ENCODE results near the gene UBE4B. TPM values are rescaled to one million over a fixed set of nuclear protein-coding genes. Genes with fewer than 3 reads are reported as not detected.

The UBE4B gene
- total and polyA plus RNA-seq, 2 donors (not counting 1 experiment from before 2014, with no cell fraction given) = 21.7 to 57.5 TPM

GRCh38 chr1:10056599-10056987 is 23.8 kb downstream of the UBE4B start:
- no peak overlapping the region for H3K27ac ChIP-seq (ENCODE audit: low read length in 2 of 2)
- intact Hi-C loops (cut with micrococcal nuclease) = no loop called here
- Mint-ChIP-seq H3K4me3 (no peak overlapping the region), H3K4me1 (peaks cover 4% of the 10 kb centered on the region), H3K27me3 (no peaks in the 10 kb centered on the region), H3K9me3 (ENCODE audit: insufficient read depth) (no peaks in the 10 kb centered on the region), H3K27ac (no peak overlapping the region)
- no peak overlapping the region for H3K4me2 ChIP-seq (replicated peaks; ENCODE audit: low read depth, low read length, poor library complexity, severe bottlenecking)
- peaks cover 0 to 18% of the 10 kb centered on the region in 2 experiments for H3K36me3 ChIP-seq (replicated peaks in 1 of 2; ENCODE audit: control extremely low read depth in 1 of 2, control insufficient read depth in 1 of 2, extremely low read depth in 1 of 2, insufficient read depth in 2 of 2, low read length in 1 of 2)
- H3K9me3 ChIP-seq (ENCODE audit: control extremely low read depth in 1 of 3, control insufficient read depth in 2 of 3, insufficient read depth in 1 of 3, low read length in 2 of 3) = no peaks in the 10 kb centered on the region
- no peak overlapping the region for H2AFZ ChIP-seq (ENCODE audit: insufficient read depth, low read depth, low read length, poor library complexity, severe bottlenecking)
- no peak overlapping the region for H3K4me3 ChIP-seq (ENCODE audit: control extremely low read depth in 1 of 5, extremely low read depth in 1 of 5, insufficient read depth in 1 of 5, low read depth in 2 of 5, low read length in 4 of 5)
- peaks cover 88% of the 10 kb centered on the region for H3K79me2 ChIP-seq (ENCODE audit: control insufficient read depth, insufficient read depth, low read length)
- ChIA-PET CTCF (no interaction called here), POLR2A (no interaction called here)
- no peak for ATAC-seq (ENCODE audit: low read depth)
- 100% methylated on average over 4 of the region's 4 CpGs for WGBS (ENCODE audit: insufficient coverage)
- TF ChIP-seq CTCF (IDR thresholded peaks at IDR 0.05) (no peak), EZH2 (IDR thresholded peaks at IDR 0.05; ENCODE audit: borderline replicate concordance, insufficient read depth, low read depth, low read length, poor library complexity, severe bottlenecking) (no peak)
- DNase-seq = no peak
- peaks cover 27% of the 10 kb centered on the region for H4K20me1 ChIP-seq (ENCODE audit: control insufficient read depth, insufficient read depth, low read length, poor library complexity, severe bottlenecking)
- no peaks in the 10 kb centered on the region for H3K4me1 ChIP-seq (ENCODE audit: control insufficient read depth in 2 of 2, insufficient read depth in 2 of 2, low read length in 2 of 2)
- no peaks in the 10 kb centered on the region for H3K27me3 ChIP-seq (replicated peaks in 1 of 4; ENCODE audit: control extremely low read depth in 1 of 4, control insufficient read depth in 3 of 4, insufficient read depth in 4 of 4, low read length in 3 of 4)
- H3K9ac ChIP-seq (ENCODE audit: low read length) = no peak overlapping the region

GRCh38 chr1:10057343-10057742 is 24.6 kb downstream of the UBE4B start:
- Mint-ChIP-seq H3K9me3 (ENCODE audit: insufficient read depth) (no peaks in the 10 kb centered on the region), H3K27ac (no peak overlapping the region), H3K4me3 (no peak overlapping the region), H3K4me1 (peaks cover 4% of the 10 kb centered on the region), H3K27me3 (no peaks in the 10 kb centered on the region)
- no peaks in the 10 kb centered on the region for H3K4me1 ChIP-seq (ENCODE audit: control insufficient read depth in 2 of 2, insufficient read depth in 2 of 2, low read length in 2 of 2)
- no peaks in the 10 kb centered on the region for H3K9me3 ChIP-seq (ENCODE audit: control extremely low read depth in 1 of 3, control insufficient read depth in 2 of 3, insufficient read depth in 1 of 3, low read length in 2 of 3)
- no CpG with 5 or more reads among the region's 4 CpGs for WGBS (ENCODE audit: insufficient coverage)
- ChIA-PET POLR2A (no interaction called here), CTCF (no interaction called here)
- H3K27me3 ChIP-seq (replicated peaks in 1 of 4; ENCODE audit: control extremely low read depth in 1 of 4, control insufficient read depth in 3 of 4, insufficient read depth in 4 of 4, low read length in 3 of 4) = no peaks in the 10 kb centered on the region
- DNase-seq (no peak), ATAC-seq (ENCODE audit: low read depth) (no peak)
- no peak overlapping the region for H3K4me3 ChIP-seq (ENCODE audit: control extremely low read depth in 1 of 5, extremely low read depth in 1 of 5, insufficient read depth in 1 of 5, low read depth in 2 of 5, low read length in 4 of 5)
- H3K36me3 ChIP-seq (replicated peaks in 1 of 2; ENCODE audit: control extremely low read depth in 1 of 2, control insufficient read depth in 1 of 2, extremely low read depth in 1 of 2, insufficient read depth in 2 of 2, low read length in 1 of 2) = peaks cover 0 to 18% of the 10 kb centered on the region in 2 experiments
- no peak overlapping the region for H3K9ac ChIP-seq (ENCODE audit: low read length)
- H2AFZ ChIP-seq (ENCODE audit: insufficient read depth, low read depth, low read length, poor library complexity, severe bottlenecking) = no peak overlapping the region
- H3K4me2 ChIP-seq (replicated peaks; ENCODE audit: low read depth, low read length, poor library complexity, severe bottlenecking) = no peak overlapping the region
- no peak overlapping the region for H3K27ac ChIP-seq (ENCODE audit: low read length in 2 of 2)
- intact Hi-C loops (cut with micrococcal nuclease) = no loop called here
- TF ChIP-seq CTCF (IDR thresholded peaks at IDR 0.05) (no peak), EZH2 (IDR thresholded peaks at IDR 0.05; ENCODE audit: borderline replicate concordance, insufficient read depth, low read depth, low read length, poor library complexity, severe bottlenecking) (no peak)
- H3K79me2 ChIP-seq (ENCODE audit: control insufficient read depth, insufficient read depth, low read length) = peaks cover 88% of the 10 kb centered on the region
- peaks cover 27% of the 10 kb centered on the region for H4K20me1 ChIP-seq (ENCODE audit: control insufficient read depth, insufficient read depth, low read length, poor library complexity, severe bottlenecking)

All from B cell (primary cell).